Muscle of leg (tissue), 11 donors: ENCODE data around the gene SOX10. TPM values are rescaled to one million over a fixed set of nuclear protein-coding genes. Genes with fewer than 3 reads are reported as not detected.

ENCODE experiments used
- DNase-seq: peaks from one replicate; pipeline ENCODE4 v3.0.0; 2013
- H3K27ac ChIP-seq: one replicate; pipeline ENCODE4 v1.5.1; 2013; ENCODE audit warnings: mild to moderate bottlenecking, low read length, control low read depth
- H3K27me3 ChIP-seq: one replicate; pipeline ENCODE4 v1.6.1; 2013; ENCODE audit warnings: low read length; ENCODE audit not compliant: control insufficient read depth, insufficient read depth
- H3K36me3 ChIP-seq: one replicate; pipeline ENCODE4 v1.6.1; 2013; ENCODE audit warnings: low read length; ENCODE audit not compliant: control insufficient read depth, insufficient read depth
- H3K4me1 ChIP-seq: one replicate; pipeline ENCODE4 v1.6.1; 2013; ENCODE audit warnings: low read length; ENCODE audit not compliant: control insufficient read depth, insufficient read depth
- H3K4me3 ChIP-seq: one replicate; pipeline ENCODE4 v1.5.1; 2013; ENCODE audit warnings: low read length, control low read depth
- H3K9me3 ChIP-seq: replicated peaks from 2 replicates; pipeline ENCODE4 v1.6.1; 2013; ENCODE audit warnings: low read depth, low read length; ENCODE audit not compliant: control insufficient read depth
- WGBS: methylation state at CpG from one replicate; pipeline ENCODE4 v1.1.5; 2013; ENCODE audit warnings: missing lambda C conversion rate; ENCODE audit not compliant: insufficient coverage; 5-methylcytosine and 5-hydroxymethylcytosine counted together
- polyA plus RNA-seq, 8 donors: library from polyadenylated mRNA; unstranded; fragments of 120-200 nt; gene quantifications; one replicate each; pipeline versions ENCODE4 v1.2.1 to v1.2.3, GENCODE V29; 2013; ENCODE audit warnings: inconsistent platforms in 1 of 8, low replicate concordance in 1 of 8; ENCODE audit not compliant: insufficient read length in 8 of 8, insufficient read depth in 1 of 8
- total RNA-seq: library from RNA; stranded (reverse); fragments of 120-200 nt; gene quantifications from one replicate; pipeline ENCODE4 v1.2.4, GENCODE V29; 2013

Gene SOX10
- total and polyA plus RNA-seq, 9 donors: 2.2 to 19.8 (median 8.1) TPM

DNA sequence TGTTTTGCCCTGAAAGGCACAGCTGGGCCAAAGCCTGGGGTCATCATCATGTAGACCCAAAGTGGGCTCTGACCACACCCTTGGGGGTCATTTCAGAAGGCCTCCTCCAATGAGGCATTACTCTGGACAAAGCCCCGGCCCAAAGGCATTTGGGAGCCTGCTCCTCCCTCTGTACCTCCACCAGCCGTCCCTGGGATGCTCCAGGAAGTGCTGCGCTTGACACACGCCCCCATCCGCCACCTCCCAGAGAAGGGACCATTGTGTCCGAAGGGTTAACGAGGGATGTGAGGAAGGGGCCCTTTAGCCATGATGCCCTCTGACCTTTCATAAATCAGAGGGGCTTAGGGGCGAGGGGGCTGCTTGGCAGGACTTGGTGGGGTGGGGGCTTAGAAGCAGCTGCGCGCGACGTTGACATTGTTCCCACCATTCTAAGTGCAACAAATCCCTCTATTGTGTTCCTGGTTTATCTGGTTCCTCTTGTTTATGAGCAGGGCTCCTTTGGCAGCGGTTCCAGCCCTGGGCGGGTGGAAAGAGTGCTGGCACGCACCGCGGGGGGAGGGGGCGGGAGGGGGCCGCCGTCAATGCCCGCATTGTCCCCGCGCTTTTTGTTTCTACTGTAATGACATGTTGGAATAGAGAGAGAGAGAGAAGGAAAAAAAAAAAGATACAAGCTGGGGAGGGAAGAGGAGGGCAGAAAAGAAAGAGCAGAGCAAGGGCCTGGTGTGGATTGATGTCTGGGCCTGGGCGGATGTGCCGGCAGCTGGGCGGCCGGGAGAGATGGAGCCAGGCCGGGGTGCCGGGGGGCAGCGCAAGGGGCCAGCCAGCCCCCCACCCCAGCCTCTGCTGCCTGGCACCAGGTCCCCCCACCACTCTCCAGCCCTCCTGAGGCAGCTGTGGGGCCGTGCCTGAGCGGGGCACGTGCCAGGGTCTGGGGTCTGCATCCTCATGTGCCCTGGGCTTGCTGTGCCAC lies 32.1 kb upstream of the SOX10 start:
- Histone ChIP-seq H3K4me1 (peaks cover 31% of the 10 kb centered on the region), H3K36me3 (no peaks in the 10 kb centered on the region), H3K9me3 (no peaks in the 10 kb centered on the region), H3K27ac (peak overlapping the region; percentile 64), H3K4me3 (no peak overlapping the region), H3K27me3 (no peaks in the 10 kb centered on the region)
- DNase-seq: peak; percentile 70
- WGBS: 45% methylated on average over 17 of the region's 33 CpGs

DNA sequence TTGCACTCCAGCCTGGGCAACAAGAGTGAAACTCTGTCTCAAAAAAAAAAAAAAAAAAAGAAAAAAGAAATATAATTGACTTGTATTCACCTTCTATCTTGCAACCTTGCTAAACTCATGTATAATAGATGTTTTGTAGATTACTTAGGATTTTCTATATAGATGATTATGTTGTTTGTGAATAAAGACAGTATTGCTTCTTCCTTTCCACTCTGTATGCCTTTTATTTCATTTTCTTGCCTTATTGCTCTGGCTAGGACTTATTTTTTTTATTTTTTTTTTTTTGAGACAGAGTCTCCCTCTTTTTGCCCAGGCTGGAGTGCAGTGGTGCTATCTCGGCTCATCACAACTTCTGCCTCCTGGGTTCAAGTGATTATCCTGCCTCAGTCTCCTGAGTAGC lies 29.7 kb upstream of the SOX10 start:
- Histone ChIP-seq H3K9me3 (no peaks in the 10 kb centered on the region), H3K27ac (no peak overlapping the region), H3K36me3 (no peaks in the 10 kb centered on the region), H3K27me3 (no peaks in the 10 kb centered on the region), H3K4me1 (peaks cover 23% of the 10 kb centered on the region), H3K4me3 (no peak overlapping the region)
- WGBS: 100% methylated on average over 1 of the region's 1 CpG
- no peak for DNase-seq

DNA sequence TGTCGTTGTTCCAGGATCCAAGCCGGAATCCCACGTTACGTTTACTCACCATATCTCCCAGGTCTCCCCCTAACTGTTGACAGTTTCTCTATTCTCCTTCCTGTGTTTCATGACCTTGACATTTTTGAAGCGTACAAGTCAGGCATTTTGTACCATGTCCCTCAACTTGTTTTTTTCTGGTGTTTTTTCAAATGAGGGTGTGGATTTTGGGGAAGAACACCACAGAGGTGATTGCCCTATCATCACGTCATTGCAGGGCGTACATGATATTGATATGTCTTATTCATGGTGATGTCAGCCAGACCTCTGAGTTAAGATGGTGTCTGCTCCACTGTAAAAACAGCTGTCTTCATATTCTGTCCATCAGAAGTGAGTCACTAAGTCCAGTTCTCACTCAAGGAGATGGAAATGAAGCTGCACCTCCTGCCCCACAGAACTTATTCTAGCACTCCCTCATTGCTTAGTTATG lies 28.3 kb upstream of the SOX10 start:
- WGBS: 88% methylated on average over 3 of the region's 7 CpGs
- Histone ChIP-seq H3K4me1 (peaks cover 17% of the 10 kb centered on the region), H3K4me3 (no peak overlapping the region), H3K27ac (no peak overlapping the region), H3K36me3 (no peaks in the 10 kb centered on the region), H3K9me3 (no peaks in the 10 kb centered on the region), H3K27me3 (no peaks in the 10 kb centered on the region)
- no peak for DNase-seq

DNA sequence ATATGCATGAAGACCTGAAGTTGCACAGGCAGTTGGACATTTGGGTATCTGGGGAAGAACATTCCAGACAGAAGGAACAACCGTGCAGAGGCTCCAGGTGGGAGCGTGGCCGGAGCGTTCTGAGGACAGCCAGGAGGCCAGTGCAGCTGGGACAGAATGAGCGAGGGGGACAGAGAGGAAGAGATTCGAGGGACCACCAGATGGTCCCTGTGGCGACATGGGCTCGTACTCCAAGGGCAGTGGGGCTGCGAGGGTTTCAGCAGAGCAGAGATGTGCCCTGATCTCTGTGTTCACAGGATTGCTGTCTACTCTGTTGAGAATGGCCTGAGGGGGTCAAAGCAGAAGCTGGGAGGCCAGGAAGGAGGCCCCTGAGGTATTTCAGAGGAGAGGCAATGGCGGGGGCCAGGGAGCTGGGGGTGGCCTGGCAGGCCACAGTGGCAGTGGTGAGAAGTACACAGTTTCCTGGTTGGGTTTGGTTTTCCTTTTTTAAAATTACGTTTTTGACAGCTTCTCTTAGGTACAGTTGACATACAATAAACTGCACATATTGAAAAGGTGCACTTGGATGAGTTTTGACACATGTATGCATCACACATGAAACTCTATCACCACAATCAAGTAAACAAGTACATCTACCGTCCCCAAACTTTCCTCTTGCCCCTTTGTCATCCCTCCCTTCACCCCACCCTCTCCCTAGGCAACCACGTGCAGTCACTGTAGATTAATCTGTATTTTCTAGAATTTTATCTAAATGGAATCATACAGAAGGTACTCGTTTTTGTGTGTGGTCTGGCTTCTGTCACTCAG lies 24.8 kb upstream of the SOX10 start:
- Histone ChIP-seq H3K4me3 (no peak overlapping the region), H3K27ac (no peak overlapping the region), H3K36me3 (no peaks in the 10 kb centered on the region), H3K27me3 (no peaks in the 10 kb centered on the region), H3K4me1 (no peaks in the 10 kb centered on the region), H3K9me3 (no peaks in the 10 kb centered on the region)
- no peak for DNase-seq
- 64% methylated on average over 9 of the region's 14 CpGs for WGBS

DNA sequence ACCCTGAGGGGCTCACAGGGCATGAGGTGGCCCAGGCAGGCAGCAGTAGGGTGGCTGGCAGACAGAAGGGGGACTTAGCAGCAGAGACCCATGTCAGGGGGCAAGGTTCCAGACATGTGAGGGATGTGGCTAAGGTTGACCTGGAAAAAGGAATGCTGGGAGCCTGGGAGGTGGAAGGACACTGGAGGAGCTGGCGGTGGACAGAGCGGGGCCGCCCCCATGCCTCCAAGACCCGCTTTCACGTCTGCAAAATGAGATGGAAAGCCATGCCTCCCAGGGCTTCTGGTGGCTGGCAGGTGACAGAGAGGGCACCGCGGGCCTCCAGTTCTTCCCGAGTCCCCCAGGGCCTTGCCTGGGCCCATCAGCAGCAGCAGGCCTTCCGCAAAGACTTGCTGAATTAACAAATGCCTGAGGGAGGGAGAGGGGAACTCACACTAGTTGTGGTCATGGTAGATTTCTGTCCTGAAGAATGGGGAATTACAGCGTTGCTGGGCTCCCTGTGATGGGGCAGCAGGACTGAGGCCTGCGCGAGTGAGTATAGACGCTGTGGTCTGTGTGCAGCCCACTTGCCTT lies 23.1 kb upstream of the SOX10 start:
- Histone ChIP-seq H3K27me3 (no peaks in the 10 kb centered on the region), H3K36me3 (no peaks in the 10 kb centered on the region), H3K27ac (no peak overlapping the region), H3K9me3 (no peaks in the 10 kb centered on the region), H3K4me3 (no peak overlapping the region), H3K4me1 (no peaks in the 10 kb centered on the region)
- 78% methylated on average over 13 of the region's 13 CpGs for WGBS
- DNase-seq: no peak

DNA sequence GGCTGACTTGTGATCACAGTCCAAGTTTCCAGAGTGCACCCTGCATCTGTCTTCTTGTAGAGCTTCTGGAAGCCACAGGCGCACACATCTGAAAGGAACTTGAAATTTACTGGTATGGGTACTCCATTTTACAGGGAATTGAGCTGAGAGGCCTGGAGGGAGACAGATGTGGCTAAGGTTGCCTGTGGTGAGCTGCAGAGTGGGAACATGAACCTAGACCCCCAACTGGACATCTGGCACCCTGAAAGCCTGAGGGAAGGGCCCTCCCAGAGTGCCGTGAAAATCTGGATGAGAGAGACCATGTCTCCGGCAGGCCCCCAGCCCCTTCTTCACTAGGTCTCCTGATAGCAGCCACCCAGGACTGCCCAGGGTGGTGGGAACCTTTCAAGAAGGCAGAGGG lies 22.6 kb upstream of the SOX10 start:
- Histone ChIP-seq H3K4me3 (no peak overlapping the region), H3K4me1 (no peaks in the 10 kb centered on the region), H3K36me3 (no peaks in the 10 kb centered on the region), H3K27ac (no peak overlapping the region), H3K27me3 (no peaks in the 10 kb centered on the region), H3K9me3 (no peaks in the 10 kb centered on the region)
- no peak for DNase-seq
- WGBS: 81% methylated on average over 3 of the region's 3 CpGs

DNA sequence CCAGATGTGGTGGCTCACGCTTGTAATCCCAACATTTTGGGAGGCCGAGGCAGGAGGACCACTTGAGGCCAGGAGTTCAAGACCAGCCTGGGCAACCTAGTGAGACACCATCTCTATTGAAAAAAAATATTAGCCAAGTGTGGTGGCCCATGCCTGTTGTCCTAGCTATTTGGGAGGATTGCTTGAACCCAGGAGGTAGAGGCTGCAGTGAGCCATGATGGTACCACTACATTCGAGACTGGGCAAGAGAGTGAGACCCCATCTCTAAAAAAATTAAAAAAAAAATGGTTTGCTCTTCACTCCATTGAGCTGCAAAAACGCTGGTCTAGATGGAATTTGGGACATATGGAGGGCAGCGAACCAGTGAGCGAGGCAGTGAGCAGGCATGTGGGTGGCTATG lies 21.6 kb upstream of the SOX10 start:
- Histone ChIP-seq H3K4me3 (no peak overlapping the region), H3K4me1 (no peaks in the 10 kb centered on the region), H3K36me3 (no peaks in the 10 kb centered on the region), H3K27ac (no peak overlapping the region), H3K9me3 (no peaks in the 10 kb centered on the region), H3K27me3 (no peaks in the 10 kb centered on the region)
- WGBS: 87% methylated on average over 6 of the region's 6 CpGs
- DNase-seq: no peak

DNA sequence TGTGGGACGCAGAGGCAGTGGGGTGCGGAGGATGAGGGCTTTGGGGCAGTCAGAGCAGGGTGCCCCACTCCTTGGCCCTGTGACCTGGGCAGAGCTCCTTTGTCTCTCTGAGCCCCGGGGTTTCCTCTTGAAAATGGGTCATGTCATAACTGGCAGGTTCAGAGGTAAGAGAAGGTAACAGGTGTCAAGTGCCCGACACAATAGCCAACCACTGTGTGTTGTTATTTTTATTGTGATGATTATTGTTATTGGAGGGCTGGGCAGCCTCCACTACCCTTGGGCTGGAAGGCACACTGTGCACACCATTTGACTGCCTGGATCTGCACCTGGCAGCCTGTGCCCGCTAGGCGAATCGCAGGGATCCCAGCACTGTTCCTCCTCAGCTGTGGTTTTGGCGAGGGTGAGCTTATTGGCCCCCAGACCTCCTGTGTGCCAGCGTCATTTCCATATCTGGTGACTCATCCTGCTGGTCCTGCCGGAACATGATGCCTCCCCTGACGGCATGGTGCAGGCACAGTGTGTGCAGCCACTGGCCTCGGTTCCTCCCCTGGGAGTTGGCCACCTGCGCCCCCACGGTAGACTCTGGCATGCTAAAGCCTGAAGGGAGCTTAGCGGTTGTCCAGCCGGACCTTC lies 15.4 kb upstream of the SOX10 start:
- Histone ChIP-seq H3K27ac (no peak overlapping the region), H3K4me1 (peaks cover 49% of the 10 kb centered on the region), H3K4me3 (no peak overlapping the region), H3K27me3 (no peaks in the 10 kb centered on the region), H3K9me3 (no peaks in the 10 kb centered on the region), H3K36me3 (no peaks in the 10 kb centered on the region)
- peak; percentile 68 for DNase-seq
- 64% methylated on average over 11 of the region's 16 CpGs for WGBS

DNA sequence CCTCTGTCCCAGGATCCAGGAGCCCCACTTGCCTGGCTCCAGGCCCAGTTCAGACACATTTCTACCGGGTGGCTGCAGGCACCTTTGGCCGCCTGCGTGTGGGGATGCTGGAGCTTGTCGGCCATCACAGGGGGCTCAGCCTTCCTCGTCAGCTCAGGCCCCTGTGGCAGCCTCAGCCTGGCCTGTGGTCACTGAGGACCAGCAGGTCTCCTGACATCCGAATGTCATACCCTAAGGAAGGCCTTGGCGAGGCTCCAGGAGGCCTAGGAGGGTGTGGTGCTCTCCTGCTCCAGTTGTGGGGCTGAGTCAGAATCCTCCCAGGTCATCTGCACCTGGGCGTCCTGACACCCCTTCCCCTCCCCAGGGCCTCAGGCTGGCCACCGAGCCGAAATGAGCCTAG lies 14.9 kb upstream of the SOX10 start:
- Histone ChIP-seq H3K9me3 (no peaks in the 10 kb centered on the region), H3K4me3 (no peak overlapping the region), H3K27ac (no peak overlapping the region), H3K4me1 (peaks cover 49% of the 10 kb centered on the region), H3K27me3 (no peaks in the 10 kb centered on the region), H3K36me3 (no peaks in the 10 kb centered on the region)
- WGBS: 51% methylated on average over 8 of the region's 10 CpGs
- DNase-seq: no peak
